SK-N-SH treated with all-trans-retinoic acid at 6 μM for 48 hours (cell line): ENCODE measurements around the gene GAL3ST1.

Source experiments
- ARNTL ChIP-seq: fragments of 450-650 bp; formaldehyde crosslinking; IDR thresholded peaks from 2 replicates; pipeline ENCODE4 v1.5.0; 2020; ENCODE audit warnings: low read depth, mild to moderate bottlenecking, moderate library complexity, borderline replicate concordance
- BACH2 ChIP-seq: fragments of 250-450 bp; sonication (Bioruptor Pico); IDR thresholded peaks from 2 replicates; pipeline ENCODE4 v1.9.0; 2021; ENCODE audit warnings: mild to moderate bottlenecking, borderline replicate concordance
- ESRRG ChIP-seq: fragments of 250-450 bp; sonication (Bioruptor Pico); IDR thresholded peaks from 2 replicates; pipeline ENCODE4 v1.6.1; 2021; ENCODE audit warnings: mild to moderate bottlenecking
- ISL1 ChIP-seq: fragments of 250-450 bp; sonication (Bioruptor Pico); IDR thresholded peaks from 2 replicates; pipeline ENCODE4 v2.1.2; 2022; ENCODE audit warnings: mild to moderate bottlenecking, moderate library complexity
- RARB ChIP-seq: fragments of 250-450 bp; sonication (Bioruptor Pico); IDR thresholded peaks from 2 replicates; pipeline ENCODE4 v1.8.0; 2021; ENCODE audit warnings: mild to moderate bottlenecking, moderate library complexity
- TCF4 ChIP-seq: fragments of 250-450 bp; sonication (Bioruptor Pico); IDR thresholded peaks from 2 replicates; pipeline ENCODE4 v1.8.0; 2021; ENCODE audit warnings: mild to moderate bottlenecking, moderate library complexity, borderline replicate concordance
- ZFP3 ChIP-seq: fragments of 250-450 bp; sonication (Bioruptor Pico); IDR thresholded peaks from 2 replicates; pipeline ENCODE4 v1.5.0; 2020; ENCODE audit warnings: mild to moderate bottlenecking, moderate library complexity
- ZNF565 ChIP-seq: fragments of 450-650 bp; formaldehyde crosslinking; conservative IDR thresholded peaks from 2 replicates; pipeline ENCODE4 v1.5.0; 2020; ENCODE audit warnings: low read depth, mild to moderate bottlenecking, moderate library complexity
- ZNF70 ChIP-seq: fragments of 450-650 bp; formaldehyde crosslinking; IDR thresholded peaks from 2 replicates; pipeline ENCODE4 v1.5.0; 2020; ENCODE audit warnings: mild to moderate bottlenecking, moderate library complexity
- TF ChIP-seq, protein P1 (sequence below): fragments of 250-450 bp; sonication (Bioruptor Pico); IDR thresholded peaks from 2 replicates; pipeline ENCODE4 v1.5.1; 2020; ENCODE audit warnings: low read depth, mild to moderate bottlenecking, moderate library complexity
- TF ChIP-seq, protein P2 (sequence below): fragments of 250-450 bp; sonication (Bioruptor Pico); IDR thresholded peaks from 2 replicates; pipeline ENCODE4 v1.8.0; 2020; ENCODE audit warnings: mild to moderate bottlenecking, moderate library complexity, borderline replicate concordance
- TF ChIP-seq, protein P3 (sequence below): fragments of 250-450 bp; sonication (Bioruptor Pico); IDR thresholded peaks from 2 replicates; pipeline ENCODE4 v1.8.0; 2021; ENCODE audit warnings: low read depth, mild to moderate bottlenecking, moderate library complexity, borderline replicate concordance

DNA sequence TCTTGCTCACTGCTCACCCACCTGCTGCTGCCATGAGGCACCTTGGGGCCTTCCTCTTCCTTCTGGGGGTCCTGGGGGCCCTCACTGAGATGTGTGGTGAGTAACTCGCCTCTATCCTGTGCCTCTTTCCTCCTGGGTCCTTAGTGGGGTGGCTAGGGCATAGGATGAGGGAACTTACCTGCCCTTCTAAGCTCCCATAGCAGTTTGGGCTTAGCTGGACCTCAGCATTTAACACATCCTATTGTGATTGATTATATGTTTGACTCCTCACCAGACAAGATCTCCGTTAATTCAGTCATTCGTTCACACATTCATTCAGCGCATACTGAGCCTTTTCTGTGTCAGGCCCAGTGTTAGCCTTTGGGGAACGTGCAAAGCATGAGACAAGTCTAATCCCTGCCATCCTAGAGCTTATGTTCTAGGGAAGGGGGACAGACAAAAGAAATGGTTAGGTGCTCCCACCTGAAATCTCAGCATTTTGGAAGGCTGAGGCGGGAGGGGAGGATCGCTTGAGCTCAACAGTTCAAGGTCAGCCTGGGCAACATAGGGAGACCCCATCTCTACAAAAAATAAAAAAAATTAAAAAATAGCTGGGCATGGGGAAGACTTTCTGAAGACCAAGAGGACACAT is 33.0 kb upstream of the GAL3ST1 start:
- TF ChIP-seq ZFP3 (CRISPR knock-in tag) = no peak
- TF ChIP-seq, protein P1, sequence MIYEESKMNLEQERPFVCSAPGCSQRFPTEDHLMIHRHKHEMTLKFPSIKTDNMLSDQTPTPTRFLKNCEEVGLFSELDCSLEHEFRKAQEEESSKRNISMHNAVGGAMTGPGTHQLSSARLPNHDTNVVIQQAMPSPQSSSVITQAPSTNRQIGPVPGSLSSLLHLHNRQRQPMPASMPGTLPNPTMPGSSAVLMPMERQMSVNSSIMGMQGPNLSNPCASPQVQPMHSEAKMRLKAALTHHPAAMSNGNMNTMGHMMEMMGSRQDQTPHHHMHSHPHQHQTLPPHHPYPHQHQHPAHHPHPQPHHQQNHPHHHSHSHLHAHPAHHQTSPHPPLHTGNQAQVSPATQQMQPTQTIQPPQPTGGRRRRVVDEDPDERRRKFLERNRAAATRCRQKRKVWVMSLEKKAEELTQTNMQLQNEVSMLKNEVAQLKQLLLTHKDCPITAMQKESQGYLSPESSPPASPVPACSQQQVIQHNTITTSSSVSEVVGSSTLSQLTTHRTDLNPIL (CRISPR knock-in tag) = no peak
- TF ChIP-seq ZNF70 = no peak
- TF ChIP-seq ESRRG (CRISPR knock-in tag) = no peak
- TF ChIP-seq ARNTL (CRISPR knock-in tag) = no peak
- TF ChIP-seq, protein P2, sequence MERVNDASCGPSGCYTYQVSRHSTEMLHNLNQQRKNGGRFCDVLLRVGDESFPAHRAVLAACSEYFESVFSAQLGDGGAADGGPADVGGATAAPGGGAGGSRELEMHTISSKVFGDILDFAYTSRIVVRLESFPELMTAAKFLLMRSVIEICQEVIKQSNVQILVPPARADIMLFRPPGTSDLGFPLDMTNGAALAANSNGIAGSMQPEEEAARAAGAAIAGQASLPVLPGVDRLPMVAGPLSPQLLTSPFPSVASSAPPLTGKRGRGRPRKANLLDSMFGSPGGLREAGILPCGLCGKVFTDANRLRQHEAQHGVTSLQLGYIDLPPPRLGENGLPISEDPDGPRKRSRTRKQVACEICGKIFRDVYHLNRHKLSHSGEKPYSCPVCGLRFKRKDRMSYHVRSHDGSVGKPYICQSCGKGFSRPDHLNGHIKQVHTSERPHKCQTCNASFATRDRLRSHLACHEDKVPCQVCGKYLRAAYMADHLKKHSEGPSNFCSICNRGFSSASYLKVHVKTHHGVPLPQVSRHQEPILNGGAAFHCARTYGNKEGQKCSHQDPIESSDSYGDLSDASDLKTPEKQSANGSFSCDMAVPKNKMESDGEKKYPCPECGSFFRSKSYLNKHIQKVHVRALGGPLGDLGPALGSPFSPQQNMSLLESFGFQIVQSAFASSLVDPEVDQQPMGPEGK (CRISPR knock-in tag) = no peak
- TF ChIP-seq ISL1 (CRISPR knock-in tag) = no peak
- TF ChIP-seq, protein P3, sequence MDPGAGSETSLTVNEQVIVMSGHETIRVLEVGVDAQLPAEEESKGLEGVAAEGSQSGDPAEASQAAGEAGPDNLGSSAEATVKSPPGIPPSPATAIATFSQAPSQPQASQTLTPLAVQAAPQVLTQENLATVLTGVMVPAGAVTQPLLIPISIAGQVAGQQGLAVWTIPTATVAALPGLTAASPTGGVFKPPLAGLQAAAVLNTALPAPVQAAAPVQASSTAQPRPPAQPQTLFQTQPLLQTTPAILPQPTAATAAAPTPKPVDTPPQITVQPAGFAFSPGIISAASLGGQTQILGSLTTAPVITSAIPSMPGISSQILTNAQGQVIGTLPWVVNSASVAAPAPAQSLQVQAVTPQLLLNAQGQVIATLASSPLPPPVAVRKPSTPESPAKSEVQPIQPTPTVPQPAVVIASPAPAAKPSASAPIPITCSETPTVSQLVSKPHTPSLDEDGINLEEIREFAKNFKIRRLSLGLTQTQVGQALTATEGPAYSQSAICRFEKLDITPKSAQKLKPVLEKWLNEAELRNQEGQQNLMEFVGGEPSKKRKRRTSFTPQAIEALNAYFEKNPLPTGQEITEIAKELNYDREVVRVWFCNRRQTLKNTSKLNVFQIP (CRISPR knock-in tag) = no peak
- no peak for TF ChIP-seq ZNF565 (CRISPR knock-in tag)
- no peak for TF ChIP-seq BACH2
- no peak for TF ChIP-seq TCF4 (CRISPR knock-in tag)
- no peak for TF ChIP-seq RARB
